Measurements from ENCODE around the gene DCAF6.
"Not testable (repeated sequence)": the region's sequence is repeated elsewhere in the genome, so short reads cannot be mapped to it uniquely, and the experiment has no call there.

Gene DCAF6

DNA sequence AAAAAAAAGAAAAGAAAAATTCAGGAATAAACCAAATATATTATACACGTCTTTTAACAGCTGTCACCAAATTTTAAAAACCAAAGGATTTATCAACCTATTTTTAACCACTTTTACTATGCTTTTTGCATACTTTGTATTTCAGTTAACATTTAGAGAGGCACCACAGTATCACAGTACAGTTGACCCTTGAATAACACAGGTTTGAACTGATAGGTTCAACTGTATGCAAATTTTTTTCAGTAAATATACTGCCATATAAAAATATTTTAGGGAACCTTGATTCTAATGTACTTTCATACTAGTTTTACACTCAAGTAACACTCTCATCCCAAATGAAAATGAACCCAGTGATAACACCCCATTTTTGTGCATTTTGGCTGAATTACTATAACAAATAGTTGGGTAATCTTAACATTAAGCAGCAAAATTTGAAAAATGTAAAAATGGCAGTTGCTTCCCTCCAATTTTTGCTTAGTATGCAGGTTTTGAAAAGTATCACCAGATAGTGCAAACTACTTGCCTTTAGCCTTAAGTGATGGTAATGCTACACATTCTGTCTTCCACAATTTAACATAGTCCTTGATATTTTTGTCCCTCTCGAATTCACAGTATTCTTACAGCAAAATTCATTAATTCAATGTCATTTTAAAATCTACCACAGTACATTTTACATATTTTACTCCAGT, 11.8 kb upstream of the DCAF6 start:
- DNase-seq: no peak

DNA sequence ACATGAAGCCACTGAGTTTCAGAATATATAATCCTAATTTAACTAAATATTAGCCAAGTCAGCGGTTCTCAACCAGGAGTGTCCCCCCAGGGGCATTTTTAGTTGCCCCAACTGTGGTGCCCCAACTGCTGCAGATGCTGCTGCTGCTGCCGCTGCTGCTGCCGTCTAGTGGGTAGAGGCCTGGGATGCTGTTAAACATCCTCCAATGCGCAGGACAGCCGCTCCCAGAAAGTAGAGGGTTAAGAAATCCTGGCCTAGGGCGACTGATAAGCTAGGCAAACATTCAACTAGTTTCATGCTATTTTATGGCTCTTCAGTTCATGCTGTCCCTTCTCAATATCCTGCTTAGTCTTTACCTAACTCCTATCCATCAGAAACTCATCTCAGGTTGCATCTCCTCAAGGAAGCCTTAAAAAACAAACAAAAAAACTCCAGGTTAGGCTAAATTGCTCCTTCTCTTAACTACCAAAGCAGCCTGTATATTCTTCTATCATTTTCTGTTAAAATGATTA, 9.9 kb upstream of the DCAF6 start:
- no peak for DNase-seq

GRCh38 chr1:167927046-167927754, 9.3 kb upstream of the DCAF6 start:
- DNase-seq: no peak

GRCh38 chr1:167928457-167928852, 8.0 kb upstream of the DCAF6 start:
- DNase-seq: no peak

- DNase-seq: not testable (repeated sequence)
Measured at GRCh38 chr1:167928919-167929318, 7.6 kb upstream of the DCAF6 start.

GRCh38 chr1:167929725-167930124, 6.8 kb upstream of the DCAF6 start:
- no peak for DNase-seq

DNA sequence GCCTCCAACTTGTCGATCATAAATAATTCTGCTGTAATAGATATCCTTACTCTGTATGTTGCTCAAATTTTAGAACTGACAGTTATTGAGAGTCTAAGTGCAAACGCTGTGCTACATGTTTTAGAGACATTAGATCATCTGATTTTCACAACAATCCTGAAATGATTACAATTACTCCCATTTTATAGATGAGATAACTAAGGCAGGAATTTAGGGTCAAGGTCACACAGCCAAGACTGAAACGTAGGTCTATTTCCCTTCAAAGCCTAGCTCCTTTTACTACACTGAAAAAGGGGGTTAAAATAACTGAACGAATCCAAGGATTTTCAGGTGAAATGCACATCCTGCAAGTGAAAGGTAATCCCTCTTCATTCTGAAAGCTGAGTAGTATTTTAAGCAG, 2.7 kb upstream of the DCAF6 start:
- no peak for DNase-seq

GRCh38 chr1:167934426-167935215, 1.9 kb upstream of the DCAF6 start:
- DNase-seq: no peak

GRCh38 chr1:167935216-167936067, 1.0 kb upstream of the DCAF6 start:
- peak; percentile 43 for DNase-seq

DNA sequence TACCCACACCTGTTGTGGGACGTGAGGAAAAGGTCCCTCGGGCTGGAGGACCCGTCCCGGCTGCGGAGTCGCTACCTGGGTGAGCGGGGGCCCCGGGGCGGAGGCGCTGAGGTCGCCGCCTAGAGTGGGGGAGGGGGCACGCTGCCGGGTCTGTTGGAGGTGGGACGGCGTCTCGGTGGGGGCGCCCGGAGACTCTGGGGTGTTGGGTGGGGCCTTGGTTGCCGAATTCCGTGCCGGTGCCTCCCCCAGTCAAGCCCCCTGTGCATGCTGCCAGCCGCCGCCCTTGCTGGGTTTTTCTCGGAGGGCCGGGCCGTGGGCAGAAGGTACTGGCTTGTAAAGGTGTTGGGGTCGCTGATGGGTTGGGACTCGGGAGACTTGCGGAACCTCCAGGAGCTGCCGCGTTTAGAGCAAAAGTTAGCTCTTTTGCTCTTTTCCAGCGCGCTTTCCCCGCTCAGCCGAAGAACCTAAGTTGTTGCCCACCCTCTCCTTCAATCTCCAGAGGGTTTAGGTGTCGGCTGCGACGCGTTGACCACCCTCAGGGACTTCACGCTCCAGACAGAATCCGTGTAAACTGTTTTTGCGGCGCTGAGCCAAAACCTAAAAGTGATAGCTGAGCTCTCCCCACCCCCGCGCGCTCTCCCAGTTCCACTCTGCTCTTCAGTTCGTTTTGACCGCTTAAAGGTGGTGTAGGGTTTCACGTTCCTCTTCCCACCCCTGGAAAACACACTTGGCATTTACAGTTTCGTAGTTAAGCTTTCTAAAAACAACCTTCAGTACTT, 636 bp downstream of the DCAF6 start, which contains the start of gene MPC2:
MPC2 (minus strand) TSS at position 143 of the 779 bp plus-strand sequence. CDS start 1,231 bp downstream, outside the sequence.
- peak; percentile 68 for DNase-seq

DNA sequence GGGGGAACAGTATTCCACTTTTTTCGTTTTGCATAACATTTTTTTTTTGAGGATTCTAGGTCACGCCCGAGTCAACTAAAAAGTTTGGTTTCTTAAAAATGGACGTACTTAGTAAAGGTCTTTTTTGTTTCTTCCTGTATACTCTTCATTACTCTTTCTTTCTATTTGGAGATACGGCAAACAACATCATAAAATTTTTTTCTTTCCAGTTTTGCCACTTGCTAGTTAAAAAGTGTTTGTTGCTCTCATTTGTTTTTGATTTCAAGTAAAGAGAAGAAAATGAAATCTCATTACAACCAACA, 1.2 kb downstream of the DCAF6 start:
- no peak for DNase-seq

- DNase-seq: no peak
Measured at GRCh38 chr1:167938080-167938636, 1.7 kb downstream of the DCAF6 start.

DNA sequence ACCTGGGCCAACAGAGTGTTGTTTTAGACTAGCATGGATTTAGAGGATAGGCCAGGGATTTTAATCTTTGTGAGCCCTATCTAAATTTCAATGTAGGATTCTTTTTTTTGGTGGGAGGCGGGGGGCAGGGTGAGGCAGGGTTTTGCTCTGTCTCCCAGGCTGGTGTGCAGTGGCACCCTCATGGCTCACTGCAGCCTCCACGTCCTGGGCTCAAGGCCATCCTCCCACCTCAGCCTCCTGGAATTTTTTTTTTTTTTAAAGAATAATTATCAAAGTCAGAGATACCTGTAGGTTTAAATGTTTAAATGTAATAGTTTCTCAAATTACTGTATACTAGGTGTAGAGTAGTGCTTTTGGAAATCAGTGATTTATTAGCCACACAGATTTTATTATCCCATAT, 3.8 kb downstream of the DCAF6 start:
- no peak for DNase-seq

GRCh38 chr1:167943541-167943940, 7.1 kb downstream of the DCAF6 start:
- DNase-seq: no peak

- no peak for DNase-seq
Measured at GRCh38 chr1:167947733-167948132, 11.2 kb downstream of the DCAF6 start.

GRCh38 chr1:167949785-167950184, 13.3 kb downstream of the DCAF6 start:
- DNase-seq: no peak

DNA sequence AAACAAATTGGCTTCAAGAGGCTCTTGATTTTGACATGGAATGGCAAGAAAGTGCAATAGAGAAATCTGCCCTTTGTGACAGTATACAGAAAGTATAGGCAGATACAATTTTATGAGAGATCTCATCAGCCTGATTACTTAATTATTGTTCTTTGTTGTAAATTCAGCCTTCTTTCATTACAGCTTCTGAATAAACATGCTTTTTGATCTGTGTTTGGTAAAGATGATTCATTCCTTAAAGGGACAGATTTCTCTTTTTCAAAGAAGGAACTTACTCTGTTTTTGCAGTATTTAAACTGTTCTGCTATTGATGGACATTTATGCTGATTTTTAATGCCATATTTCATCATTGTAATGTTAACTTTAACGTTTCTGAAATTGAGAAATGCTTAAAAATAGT, 14.1 kb downstream of the DCAF6 start:
- no peak for DNase-seq

GRCh38 chr1:167955915-167956314, 19.4 kb downstream of the DCAF6 start:
- DNase-seq: no peak

- DNase-seq: no peak
Measured at GRCh38 chr1:167957710-167958109, 21.2 kb downstream of the DCAF6 start.

DNA sequence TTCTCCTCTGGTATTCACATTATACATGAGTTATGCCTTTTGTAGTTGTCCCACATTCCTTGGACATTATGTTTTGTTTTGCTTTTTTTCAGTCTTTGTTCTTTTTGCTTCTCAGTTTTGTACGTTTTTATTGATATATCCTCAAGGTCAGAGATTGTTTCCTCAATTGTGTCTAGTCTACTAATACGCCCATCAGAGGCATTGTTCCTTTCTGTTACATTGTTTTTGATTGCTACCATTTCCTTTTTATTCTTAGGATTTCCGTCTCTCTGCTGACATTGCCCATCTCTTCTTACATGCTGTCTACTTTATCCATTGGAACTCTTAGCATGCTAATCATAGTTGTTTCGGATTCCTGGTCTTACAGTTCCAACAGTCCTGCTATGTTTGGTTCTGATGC, 28.2 kb downstream of the DCAF6 start:
- no peak for DNase-seq

GRCh38 chr1:167966050-167966449, 29.6 kb downstream of the DCAF6 start:
- no peak for DNase-seq

- DNase-seq: no peak
Measured at GRCh38 chr1:167968569-167968968, 32.1 kb downstream of the DCAF6 start.
